ENCODE data around the gene SNCAIP. TPM values are rescaled to one million over a fixed set of nuclear protein-coding genes. Genes with fewer than 3 reads are reported as not detected.

SNCAIP gene
- polyA plus RNA-seq, 1 experiment = 12.3 TPM

DNA sequence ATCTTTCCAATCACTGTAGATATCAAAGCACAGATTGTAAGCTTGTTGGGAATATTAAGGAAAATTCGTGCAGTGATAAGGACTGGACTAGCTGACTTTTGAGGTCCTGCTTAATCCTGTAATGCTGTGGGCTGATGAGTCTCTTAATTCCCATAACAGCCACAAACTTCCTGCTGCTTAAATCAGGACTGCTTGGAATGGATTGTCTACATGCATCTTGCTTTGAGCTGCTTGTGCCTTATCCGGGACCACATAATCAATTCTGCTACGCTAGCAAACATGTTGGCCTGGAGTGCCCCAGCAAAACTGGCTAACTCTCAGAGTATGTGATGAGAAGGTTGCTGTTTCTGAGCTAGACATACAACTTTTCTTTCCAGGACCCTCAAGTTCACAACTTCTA lies 79.6 kb downstream of the SNCAIP start:
- TF ChIP-seq, protein P1, sequence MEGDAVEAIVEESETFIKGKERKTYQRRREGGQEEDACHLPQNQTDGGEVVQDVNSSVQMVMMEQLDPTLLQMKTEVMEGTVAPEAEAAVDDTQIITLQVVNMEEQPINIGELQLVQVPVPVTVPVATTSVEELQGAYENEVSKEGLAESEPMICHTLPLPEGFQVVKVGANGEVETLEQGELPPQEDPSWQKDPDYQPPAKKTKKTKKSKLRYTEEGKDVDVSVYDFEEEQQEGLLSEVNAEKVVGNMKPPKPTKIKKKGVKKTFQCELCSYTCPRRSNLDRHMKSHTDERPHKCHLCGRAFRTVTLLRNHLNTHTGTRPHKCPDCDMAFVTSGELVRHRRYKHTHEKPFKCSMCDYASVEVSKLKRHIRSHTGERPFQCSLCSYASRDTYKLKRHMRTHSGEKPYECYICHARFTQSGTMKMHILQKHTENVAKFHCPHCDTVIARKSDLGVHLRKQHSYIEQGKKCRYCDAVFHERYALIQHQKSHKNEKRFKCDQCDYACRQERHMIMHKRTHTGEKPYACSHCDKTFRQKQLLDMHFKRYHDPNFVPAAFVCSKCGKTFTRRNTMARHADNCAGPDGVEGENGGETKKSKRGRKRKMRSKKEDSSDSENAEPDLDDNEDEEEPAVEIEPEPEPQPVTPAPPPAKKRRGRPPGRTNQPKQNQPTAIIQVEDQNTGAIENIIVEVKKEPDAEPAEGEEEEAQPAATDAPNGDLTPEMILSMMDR (IDR thresholded peaks at IDR 0.05; ENCODE audit: low read depth, low read length) = no peak
- DNase-seq (ENCODE audit: low read depth, low spot score) = no peak
- Histone ChIP-seq H3K27ac (ENCODE audit: low read depth, low read length) (no peak overlapping the region), H3K4me3 (ENCODE audit: low read depth, low read length) (no peak overlapping the region), H3K9me3 (ENCODE audit: control insufficient read depth, insufficient read depth, low read length) (no peaks in the 10 kb centered on the region), H3K27me3 (ENCODE audit: control insufficient read depth, insufficient read depth, low read length) (no peaks in the 10 kb centered on the region)
- ChIA-PET POLR2A (interaction anchor here (0.6 kb wide), 1 partner anchor 80 kb away, joined by 3 read pairs; no protein-coding TSS in a partner anchor), CTCF (interaction anchor here (2.1 kb wide), 1 partner anchor 197 kb away, joined by 5 read pairs; no protein-coding TSS in a partner anchor)

DNA sequence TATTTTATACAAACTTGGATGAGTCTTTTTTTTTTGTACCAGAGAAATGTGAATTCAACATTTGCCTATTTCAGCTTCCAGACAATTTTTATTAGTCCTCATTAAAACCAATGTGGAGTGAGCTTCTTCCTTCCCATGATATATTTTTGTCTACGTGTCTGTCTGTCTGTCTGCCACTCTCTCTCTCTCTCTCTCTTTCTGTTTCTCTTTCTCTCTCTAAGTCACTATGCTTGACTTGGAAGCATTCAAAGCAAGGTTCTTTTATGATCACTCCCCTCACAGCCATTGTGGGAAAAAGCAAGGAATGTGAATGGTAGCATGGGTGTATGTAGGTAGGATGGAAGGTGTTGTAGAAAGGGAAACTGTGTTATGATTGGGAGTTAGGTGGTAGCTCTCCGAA lies 80.2 kb downstream of the SNCAIP start:
- POLR2A ChIA-PET = interaction anchor here (0.6 to 0.8 kb wide), 3 partner anchors 19 to 81 kb away, joined by 3 read pairs; no protein-coding TSS in a partner anchor
- H3K27me3 ChIP-seq (ENCODE audit: control insufficient read depth, insufficient read depth, low read length) = no peaks in the 10 kb centered on the region
- no peak overlapping the region for H3K27ac ChIP-seq (ENCODE audit: low read depth, low read length)
- CTCF ChIA-PET = interaction anchor here (0.7 to 2.1 kb wide), 2 partner anchors 198 to 396 kb away, joined by 3 to 5 read pairs; no protein-coding TSS in a partner anchor
- H3K9me3 ChIP-seq (ENCODE audit: control insufficient read depth, insufficient read depth, low read length) = no peaks in the 10 kb centered on the region
- no peak for DNase-seq (ENCODE audit: low read depth, low spot score)
- TF ChIP-seq, protein P1 (IDR thresholded peaks at IDR 0.05; ENCODE audit: low read depth, low read length) = no peak
- H3K4me3 ChIP-seq (ENCODE audit: low read depth, low read length) = no peak overlapping the region

DNA sequence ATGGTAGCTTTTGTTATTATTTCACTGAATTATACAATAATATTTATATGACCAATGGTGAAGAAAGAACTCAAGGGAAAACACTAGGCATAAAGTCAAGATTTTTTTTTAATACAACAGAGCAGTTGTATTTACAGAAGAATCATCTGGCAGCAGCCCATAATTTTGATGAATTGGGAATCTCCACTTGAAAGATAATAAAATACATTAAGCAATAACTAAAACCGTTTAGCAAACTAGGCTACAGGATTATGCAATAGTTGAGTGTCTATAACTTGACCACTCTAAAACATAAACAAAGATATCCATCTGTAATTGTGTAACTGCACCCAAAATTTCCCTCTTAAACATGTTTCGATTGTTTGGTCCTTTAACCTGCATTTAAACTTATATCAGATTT lies 80.8 kb downstream of the SNCAIP start:
- ChIA-PET CTCF (interaction anchor here (0.7 to 2.1 kb wide), 2 partner anchors 198 to 395 kb away, joined by 3 to 5 read pairs; no protein-coding TSS in a partner anchor), POLR2A (interaction anchor here (0.7 to 0.8 kb wide), 2 partner anchors 19 to 41 kb away, joined by 3 read pairs; no protein-coding TSS in a partner anchor)
- no peak overlapping the region for H3K27ac ChIP-seq (ENCODE audit: low read depth, low read length)
- TF ChIP-seq, protein P1 (IDR thresholded peaks at IDR 0.05; ENCODE audit: low read depth, low read length) = no peak
- no peaks in the 10 kb centered on the region for H3K27me3 ChIP-seq (ENCODE audit: control insufficient read depth, insufficient read depth, low read length)
- DNase-seq (ENCODE audit: low read depth, low spot score) = no peak
- no peak overlapping the region for H3K4me3 ChIP-seq (ENCODE audit: low read depth, low read length)
- H3K9me3 ChIP-seq (ENCODE audit: control insufficient read depth, insufficient read depth, low read length) = no peaks in the 10 kb centered on the region

DNA sequence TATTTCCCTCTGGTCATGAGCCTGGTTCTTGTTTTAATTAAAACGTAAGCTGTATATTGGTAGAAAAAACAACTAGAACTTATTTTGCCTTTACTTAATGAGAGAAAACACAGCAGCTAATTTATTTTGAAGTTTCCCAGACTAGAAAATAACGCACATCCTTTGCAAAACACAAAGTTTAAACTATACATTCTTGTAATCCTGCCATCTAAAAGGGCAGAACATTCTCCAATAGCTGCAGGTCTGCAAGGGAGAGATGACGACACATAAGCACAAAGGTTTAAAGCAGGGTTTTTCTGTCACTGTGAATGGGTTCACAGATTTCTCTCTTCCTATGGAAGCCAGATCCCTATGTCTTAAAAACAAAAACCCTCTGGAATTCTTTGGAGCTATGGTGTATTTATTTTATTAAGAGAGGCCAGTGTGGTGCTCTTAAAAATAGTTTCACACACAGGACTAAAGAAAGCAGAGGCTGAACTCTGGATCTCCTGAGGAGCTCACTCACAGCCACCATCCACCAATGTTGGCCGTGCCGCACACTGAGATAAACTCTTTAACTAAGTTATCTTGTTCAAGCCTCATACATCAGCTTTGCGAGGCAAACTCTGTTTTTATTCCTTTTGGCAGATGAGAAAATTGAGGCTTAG lies 82.4 kb downstream of the SNCAIP start:
- no peak for DNase-seq (ENCODE audit: low read depth, low spot score)
- CTCF ChIA-PET = interaction anchor here (0.7 to 1.5 kb wide), 2 partner anchors 199 to 310 kb away, joined by 3 to 5 read pairs; no protein-coding TSS in a partner anchor
- Histone ChIP-seq H3K27me3 (ENCODE audit: control insufficient read depth, insufficient read depth, low read length) (no peaks in the 10 kb centered on the region), H3K9me3 (ENCODE audit: control insufficient read depth, insufficient read depth, low read length) (no peaks in the 10 kb centered on the region), H3K4me3 (ENCODE audit: low read depth, low read length) (no peak overlapping the region), H3K27ac (ENCODE audit: low read depth, low read length) (no peak overlapping the region)
- POLR2A ChIA-PET = no interaction called here
- TF ChIP-seq, protein P1 (IDR thresholded peaks at IDR 0.05; ENCODE audit: low read depth, low read length) = no peak

DNA sequence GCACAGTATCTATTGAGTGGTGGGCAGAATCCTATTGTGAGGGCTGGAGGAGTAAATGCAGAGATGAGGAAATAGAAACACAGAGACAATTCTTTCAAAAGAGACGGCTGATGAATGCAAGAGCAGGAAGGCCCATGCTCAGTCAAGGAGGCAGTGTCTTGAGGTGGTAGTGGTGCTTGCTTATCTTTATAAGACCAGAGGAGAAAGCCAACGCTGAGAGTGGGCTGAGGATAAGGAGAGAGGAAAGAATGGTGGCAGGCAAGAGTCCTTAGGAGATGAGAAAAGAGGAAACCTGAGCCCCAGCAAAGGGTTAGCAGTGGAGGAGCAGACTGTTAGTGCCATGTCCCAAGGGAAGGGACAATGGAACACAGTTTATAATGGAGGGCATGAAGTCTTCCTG lies 86.0 kb downstream of the SNCAIP start:
- Histone ChIP-seq H3K27ac (ENCODE audit: low read depth, low read length) (no peak overlapping the region), H3K27me3 (ENCODE audit: control insufficient read depth, insufficient read depth, low read length) (no peaks in the 10 kb centered on the region), H3K9me3 (ENCODE audit: control insufficient read depth, insufficient read depth, low read length) (no peaks in the 10 kb centered on the region), H3K4me3 (ENCODE audit: low read depth, low read length) (no peak overlapping the region)
- DNase-seq (ENCODE audit: low read depth, low spot score) = no peak
- ChIA-PET POLR2A (no interaction called here), CTCF (no interaction called here)
- TF ChIP-seq, protein P1 (IDR thresholded peaks at IDR 0.05; ENCODE audit: low read depth, low read length) = no peak
